K562 (cell line): ENCODE measurements around the gene CLC. TPM values are rescaled to one million over a fixed set of nuclear protein-coding genes. Genes with fewer than 3 reads are reported as not detected.

Source experiments
- ATAC-seq: fragments of 200-7000 bp; cut with Tn5 transposase; 3 replicates; pipeline ENCODE4 v1.9.1; 2020; ENCODE audit warnings: moderate library complexity
- BruUV-seq: library from RNA; stranded (reverse); fragments of 400-500 nt; replicated peaks from 2 replicates; lab custom pipeline; 2021; lab: Mats Ljungman, UMichigan
- CTCF ChIA-PET: fragments of 300-600 bp; formaldehyde crosslinking; extraction: SDS; loops from one replicate; lab custom pipeline; 2021; ENCODE audit warnings: low intra/inter-chr PET ratio; lab: Yijun Ruan, JAX
- POLR2A ChIA-PET: fragments of 300-600, 350-650 bp; sonication (Branson Sonifier 250); formaldehyde crosslinking; extraction: SDS; loops from one replicate; lab custom pipeline; 2021; ENCODE audit warnings: antibody characterized with exemption, inconsistent platforms; lab: Yijun Ruan, JAX
- DNase-seq, 4 experiments: peaks; one replicate each; pipeline versions ENCODE4 v3.0.0 to v3.0.0-alpha.2; 2011 to 2018; ENCODE audit warnings: low spot score in 3 of 4, mixed read lengths in 3 of 4; ENCODE audit errors: extremely low read depth in 1 of 4
- FAIRE-seq: peaks from 2 replicates; lab custom pipeline; 2011; peaks lifted over from hg19 to GRCh38; lab: Jason Lieb, UNC
- H2AFZ ChIP-seq: 2 replicates; pipeline ENCODE4 v1.6.0; 2011; ENCODE audit warnings: low read depth, low read length, control low read depth, inconsistent platforms
- H3K27ac ChIP-seq: fragments of 200-600 bp; 3 replicates; pipeline ENCODE4 v1.8.0; 2011; ENCODE audit warnings: low read depth, mild to moderate bottlenecking, control low read depth, inconsistent platforms, low read length, moderate library complexity, mixed read lengths; ENCODE audit errors: extremely low read depth
- H3K27me3 ChIP-seq, 2 experiments: fragments of 300-600 bp in 1 of 2; 2 replicates in 1 of 2; 3 replicates in 1 of 2; pipeline versions ENCODE4 v1.6.0 to v1.8.0; 2011; ENCODE audit warnings: inconsistent platforms in 2 of 2, low read length in 2 of 2, mild to moderate bottlenecking in 1 of 2, mixed read lengths in 1 of 2, moderate library complexity in 1 of 2; ENCODE audit not compliant: control insufficient read depth in 2 of 2, insufficient read depth in 2 of 2
- H3K36me3 ChIP-seq: fragments of 300-600 bp; 3 replicates; pipeline ENCODE4 v1.8.0; 2011; ENCODE audit warnings: mild to moderate bottlenecking, low read length, inconsistent platforms; ENCODE audit not compliant: control insufficient read depth, insufficient read depth
- H3K4me1 ChIP-seq, 2 experiments: fragments of 200-600 bp in 1 of 2; replicated peaks in 1 of 2; 2 replicates in 1 of 2; 3 replicates in 1 of 2; pipeline versions ENCODE4 v1.5.1 to v1.8.0; 2011; ENCODE audit warnings: inconsistent platforms in 2 of 2, low read length in 2 of 2, mild to moderate bottlenecking in 1 of 2, mixed read lengths in 1 of 2, moderate library complexity in 1 of 2; ENCODE audit not compliant: control insufficient read depth in 2 of 2, insufficient read depth in 2 of 2
- H3K4me2 ChIP-seq: 2 replicates; pipeline ENCODE4 v1.6.1; 2011; ENCODE audit warnings: low read length, control low read depth, inconsistent platforms, mixed read lengths; ENCODE audit not compliant: insufficient read depth
- H3K4me3 ChIP-seq: fragments of 200-600 bp; sonication (generic), shearing (Covaris generic); 2 replicates; pipeline ENCODE4 v1.5.1; 2016; ENCODE audit warnings: control low read depth, inconsistent platforms
- H3K79me2 ChIP-seq: fragments of 200-600 bp; 3 replicates; pipeline ENCODE4 v1.8.0; 2011; ENCODE audit warnings: low read length, inconsistent platforms; ENCODE audit not compliant: control insufficient read depth, insufficient read depth
- H3K9ac ChIP-seq, 2 experiments: 2 replicates each; pipeline versions ENCODE4 v1.6.0 to v1.6.1; 2011; ENCODE audit warnings: low read depth in 2 of 2, low read length in 2 of 2, control low read depth in 1 of 2, inconsistent platforms in 1 of 2, mild to moderate bottlenecking in 1 of 2, mixed read lengths in 1 of 2; ENCODE audit not compliant: insufficient read depth in 1 of 2
- H3K9me1 ChIP-seq: one replicate; pipeline ENCODE4 v1.6.0; 2011; ENCODE audit warnings: inconsistent platforms, mild to moderate bottlenecking, low read length, moderate library complexity; ENCODE audit not compliant: control insufficient read depth, insufficient read depth
- H3K9me3 ChIP-seq: replicated peaks from 2 replicates; pipeline ENCODE4 v1.5.1; 2011; ENCODE audit warnings: low read depth, low read length, inconsistent platforms; ENCODE audit not compliant: control insufficient read depth, insufficient read depth
- H4K20me1 ChIP-seq: replicated peaks from 2 replicates; pipeline ENCODE4 v1.6.1; 2011; ENCODE audit warnings: low read length, inconsistent platforms, mixed read lengths; ENCODE audit not compliant: control insufficient read depth, insufficient read depth
- CREB3L1 ChIP-seq: fragments of 450-650 bp; IDR thresholded peaks from 2 replicates; pipeline ENCODE4 v1.6.1; 2014; ENCODE audit warnings: low read depth, mild to moderate bottlenecking, moderate library complexity, borderline replicate concordance
- CXXC5 ChIP-seq: fragments of 250-450 bp; sonication (Bioruptor Pico); IDR thresholded peaks from 2 replicates; pipeline ENCODE4 v1.8.0; 2022; ENCODE audit warnings: inconsistent platforms, mild to moderate bottlenecking, moderate library complexity
- MED1 ChIP-seq: sonication (generic); formaldehyde crosslinking; IDR thresholded peaks from 2 replicates; pipeline ENCODE4 v1.8.1; 2023; ENCODE audit warnings: missing genetic modification reagents, borderline replicate concordance
- NBN ChIP-seq: fragments of 450-650 bp; IDR thresholded peaks from 2 replicates; pipeline ENCODE4 v1.6.1; 2016; ENCODE audit warnings: low read depth, mild to moderate bottlenecking
- NFIC ChIP-seq: fragments of 450-650 bp; IDR thresholded peaks from 2 replicates; pipeline ENCODE4 v1.6.1; 2017; ENCODE audit warnings: mild to moderate bottlenecking, inconsistent platforms
- TSC22D4 ChIP-seq: fragments of 450-650 bp; IDR thresholded peaks from 2 replicates; pipeline ENCODE4 v1.6.1; 2016; ENCODE audit warnings: missing genetic modification characterization, missing biosample characterization, control low read depth
- ZKSCAN8 ChIP-seq: fragments of 200-800 bp; sonication (Bioruptor generic); IDR thresholded peaks from 2 replicates; pipeline ENCODE4 v1.6.1; 2016; ENCODE audit warnings: missing genetic modification characterization, missing compliant biosample characterization
- ZSCAN32 ChIP-seq: fragments of 450-650 bp; formaldehyde crosslinking; IDR thresholded peaks from 2 replicates; pipeline ENCODE4 v1.4.0; 2020; ENCODE audit warnings: mild to moderate bottlenecking, moderate library complexity
- WGBS: fragments of 100-300 bp; shearing (Covaris generic); methylation state at CpG from one replicate; pipeline ENCODE4 v1.1.6; 2016; ENCODE audit warnings: low coverage, mixed read lengths; ENCODE audit not compliant: insufficient coverage; ENCODE audit errors: missing lambda C conversion rate; 5-methylcytosine and 5-hydroxymethylcytosine counted together
- in situ Hi-C: fragments of 300-500 bp; cut with MboI; formaldehyde crosslinking; loops from 4 replicates; pipeline ENCODE4 v1.15.0; 2018; ENCODE audit warnings: inconsistent platforms, mixed read lengths
- intact Hi-C: fragments of 100-400 bp; cut with micrococcal nuclease; formaldehyde crosslinking; loops from 2 replicates; pipeline ENCODE4 v1.14.2; 2022
- polyA plus RNA-seq, 8 experiments: library from polyadenylated mRNA; depleted of rRNA in 4 of 8; stranded (reverse) in 5 of 8; unstranded in 3 of 8; fragments of >200 nt; fragmentation: Nextera tagmentation in 2 of 8; fragmentation: Illumina TruSeq in 1 of 8; extraction: Ambion mirVana in 2 of 8; extraction: Trizol in 1 of 8; gene quantifications; 2 replicates each; pipeline versions ENCODE4 v1.2.1 to v1.2.3, GENCODE V29; 2011 to 2014; ENCODE audit warnings: inconsistent platforms in 1 of 8, missing spikeins in 1 of 8
- small RNA-seq: library from RNA; depleted of rRNA; stranded (forward); fragments of <200 nt; gene quantifications from one replicate; pipeline ENCODE3, GENCODE V24; 2014
- total RNA-seq, 7 experiments: library from RNA; depleted of rRNA in 6 of 7; stranded (reverse); fragments of >200 nt in 6 of 7; fragmentation: Illumina TruSeq in 2 of 7; extraction: Trizol in 2 of 7; gene quantifications; 2 replicates each; pipeline versions ENCODE4 v1.2.1 to v1.2.3, GENCODE V29; 2011 to 2021; ENCODE audit warnings: low replicate concordance in 1 of 7

CLC gene
- total and polyA plus RNA-seq, 9 of the 15 experiments (the other 6 are each of a cell fraction or from before 2014, with no cell fraction given) = 0.44 to 1.1 (median 0.67) TPM; not detected in 3

GRCh38 chr19:39684267-39684666, 53.6 kb downstream of the CLC start (continued):
- TF ChIP-seq CREB3L1 = no peak
- TF ChIP-seq NFIC = no peak

GRCh38 chr19:39681416-39681815, 56.4 kb downstream of the CLC start:
- no peaks in the 10 kb centered on the region for H3K9me1 ChIP-seq
- H3K27ac ChIP-seq = no peak overlapping the region
- H3K4me3 ChIP-seq = no peak overlapping the region
- H3K9me3 ChIP-seq = no peaks in the 10 kb centered on the region
- H4K20me1 ChIP-seq = no peaks in the 10 kb centered on the region
- H3K4me1 ChIP-seq = no peaks in the 10 kb centered on the region
- no TSS peak for BruUV-seq
- ATAC-seq (no peak), FAIRE-seq (no peak)
- ChIA-PET CTCF (no interaction called here), POLR2A (interaction anchor here (0.6 kb wide), 1 partner anchor 1126 kb away, joined by 3 read pairs; no protein-coding TSS in a partner anchor)
- in situ Hi-C loops (no loop called here), intact Hi-C loops (no loop called here)
- H3K36me3 ChIP-seq = no peaks in the 10 kb centered on the region
- no peak overlapping the region for H3K9ac ChIP-seq
- H3K79me2 ChIP-seq = no peaks in the 10 kb centered on the region
- H3K4me2 ChIP-seq = no peak overlapping the region
- H3K27me3 ChIP-seq = peaks cover 11 to 44% of the 10 kb centered on the region in 2 experiments; a peak in 4 of 5 replicates
- TF ChIP-seq MED1 (CRISPR knock-in tag) (no peak), TSC22D4 (no peak), ZSCAN32 (no peak), ZKSCAN8 (CRISPR knock-in tag) (no peak), CXXC5 (no peak), NBN (no peak)
- TF ChIP-seq, all 486 proteins: peak for 0
- DNase-seq = no peak
- H2AFZ ChIP-seq = no peak overlapping the region
- 7% methylated on average over 5 of the region's 5 CpGs for WGBS

Small RNA genes within 50 kb of the gene (small RNA-seq; reads per million reads assigned to genes)
- not detected for gene RPS29P27

Other genes with a start within 250 kb of the CLC start
Only the 7 nearest of the 12 such genes appear.
- gene LGALS13, start 135.5 kb downstream of the CLC start, total RNA-seq (2014; rRNA removed) = not detected in 2 replicates
- not detected in 2 replicates for gene LGALS13, start 135.5 kb downstream of the CLC start, total RNA-seq (2014; rRNA removed; fragmentation: Illumina TruSeq; extraction: Trizol)
- gene LGALS13, start 135.5 kb downstream of the CLC start, total RNA-seq (2015; rRNA removed; fragmentation: Illumina TruSeq; extraction: Trizol) = 0.43 TPM in 1 of 2 replicates, not detected in the other
- gene LGALS13, start 135.5 kb downstream of the CLC start, total RNA-seq (2021) = not detected in 2 replicates
- gene LGALS13, start 135.5 kb downstream of the CLC start, polyA plus RNA-seq (2011; rRNA removed) = not detected in 2 replicates
- not detected in 2 replicates for gene LGALS13, start 135.5 kb downstream of the CLC start, polyA plus RNA-seq (2014; fragmentation: Illumina TruSeq; extraction: Trizol)
- gene LGALS13, start 135.5 kb downstream of the CLC start, polyA plus RNA-seq (2014; fragmentation: Nextera tagmentation; extraction: Ambion mirVana) = under 1 TPM in 1 of 2 experiments, not detected in 1; 0.11 TPM
- gene LGALS13, start 135.5 kb downstream of the CLC start, polyA plus RNA-seq (2014; rRNA removed) = not detected in 2 replicates
- gene LGALS16, start 82.1 kb downstream of the CLC start, total RNA-seq (2014; rRNA removed) = not detected in 2 replicates
- not detected in 2 replicates for gene LGALS16, start 82.1 kb downstream of the CLC start, total RNA-seq (2014; rRNA removed; fragmentation: Illumina TruSeq; extraction: Trizol)
- not detected in 2 replicates for gene LGALS16, start 82.1 kb downstream of the CLC start, total RNA-seq (2015; rRNA removed; fragmentation: Illumina TruSeq; extraction: Trizol)
- gene LGALS16, start 82.1 kb downstream of the CLC start, total RNA-seq (2021) = not detected in 2 replicates
- gene LGALS16, start 82.1 kb downstream of the CLC start, polyA plus RNA-seq (2011; rRNA removed) = not detected in 2 replicates
- not detected in 2 replicates for gene LGALS16, start 82.1 kb downstream of the CLC start, polyA plus RNA-seq (2014; fragmentation: Illumina TruSeq; extraction: Trizol)
- gene LGALS16, start 82.1 kb downstream of the CLC start, polyA plus RNA-seq (2014; fragmentation: Nextera tagmentation; extraction: Ambion mirVana) = not detected
- gene LGALS16, start 82.1 kb downstream of the CLC start, polyA plus RNA-seq (2014; rRNA removed) = not detected in 2 replicates
- gene LGALS14, start 33.5 kb downstream of the CLC start, total RNA-seq (2014; rRNA removed) = not detected in 2 replicates
- not detected in 2 replicates for gene LGALS14, start 33.5 kb downstream of the CLC start, total RNA-seq (2014; rRNA removed; fragmentation: Illumina TruSeq; extraction: Trizol)
- not detected in 2 replicates for gene LGALS14, start 33.5 kb downstream of the CLC start, total RNA-seq (2015; rRNA removed; fragmentation: Illumina TruSeq; extraction: Trizol)
- gene LGALS14, start 33.5 kb downstream of the CLC start, total RNA-seq (2021) = not detected in 2 replicates
- not detected in 2 replicates for gene LGALS14, start 33.5 kb downstream of the CLC start, polyA plus RNA-seq (2011; rRNA removed)
- gene LGALS14, start 33.5 kb downstream of the CLC start, polyA plus RNA-seq (2014; fragmentation: Illumina TruSeq; extraction: Trizol) = not detected in 2 replicates
- not detected for gene LGALS14, start 33.5 kb downstream of the CLC start, polyA plus RNA-seq (2014; fragmentation: Nextera tagmentation; extraction: Ambion mirVana)
- not detected in 2 replicates for gene LGALS14, start 33.5 kb downstream of the CLC start, polyA plus RNA-seq (2014; rRNA removed)
- not detected in 2 replicates for gene LEUTX, start 40.8 kb upstream of the CLC start, total RNA-seq (2014; rRNA removed)
- not detected in 2 replicates for gene LEUTX, start 40.8 kb upstream of the CLC start, total RNA-seq (2014; rRNA removed; fragmentation: Illumina TruSeq; extraction: Trizol)
- not detected in 2 replicates for gene LEUTX, start 40.8 kb upstream of the CLC start, total RNA-seq (2015; rRNA removed; fragmentation: Illumina TruSeq; extraction: Trizol)
- not detected in 2 replicates for gene LEUTX, start 40.8 kb upstream of the CLC start, total RNA-seq (2021)
- not detected in 2 replicates for gene LEUTX, start 40.8 kb upstream of the CLC start, polyA plus RNA-seq (2011; rRNA removed)
- not detected in 2 replicates for gene LEUTX, start 40.8 kb upstream of the CLC start, polyA plus RNA-seq (2014; fragmentation: Illumina TruSeq; extraction: Trizol)
- not detected for gene LEUTX, start 40.8 kb upstream of the CLC start, polyA plus RNA-seq (2014; fragmentation: Nextera tagmentation; extraction: Ambion mirVana)
- not detected in 2 replicates for gene LEUTX, start 40.8 kb upstream of the CLC start, polyA plus RNA-seq (2014; rRNA removed)
- gene DYRK1B, start 96.1 kb upstream of the CLC start, total RNA-seq (2014; rRNA removed) = 2.5 and 3.0 TPM in 2 replicates
- gene DYRK1B, start 96.1 kb upstream of the CLC start, total RNA-seq (2014; rRNA removed; fragmentation: Illumina TruSeq; extraction: Trizol) = 0.35 and 0.91 TPM in 2 replicates
- 1.1 and 1.3 TPM in 2 replicates for gene DYRK1B, start 96.1 kb upstream of the CLC start, total RNA-seq (2015; rRNA removed; fragmentation: Illumina TruSeq; extraction: Trizol)
- gene DYRK1B, start 96.1 kb upstream of the CLC start, total RNA-seq (2021) = 5.0 and 5.2 TPM in 2 replicates
- gene DYRK1B, start 96.1 kb upstream of the CLC start, polyA plus RNA-seq (2011; rRNA removed) = 1.3 and 3.0 TPM in 2 replicates
- 1.5 and 2.6 TPM in 2 replicates for gene DYRK1B, start 96.1 kb upstream of the CLC start, polyA plus RNA-seq (2014; fragmentation: Illumina TruSeq; extraction: Trizol)
- gene DYRK1B, start 96.1 kb upstream of the CLC start, polyA plus RNA-seq (2014; fragmentation: Nextera tagmentation; extraction: Ambion mirVana) = not detected
- gene DYRK1B, start 96.1 kb upstream of the CLC start, polyA plus RNA-seq (2014; rRNA removed) = 1.4 and 2.0 TPM in 2 replicates
- 448 and 524 TPM in 2 replicates for gene FBL, start 108.3 kb upstream of the CLC start, total RNA-seq (2014; rRNA removed)
- 676 and 696 TPM in 2 replicates for gene FBL, start 108.3 kb upstream of the CLC start, total RNA-seq (2014; rRNA removed; fragmentation: Illumina TruSeq; extraction: Trizol)
- gene FBL, start 108.3 kb upstream of the CLC start, total RNA-seq (2015; rRNA removed; fragmentation: Illumina TruSeq; extraction: Trizol) = 565 and 575 TPM in 2 replicates
- 761 and 811 TPM in 2 replicates for gene FBL, start 108.3 kb upstream of the CLC start, total RNA-seq (2021)
- gene FBL, start 108.3 kb upstream of the CLC start, polyA plus RNA-seq (2011; rRNA removed) = 843 and 1,244 TPM in 2 replicates
- 1,561 and 1,696 TPM in 2 replicates for gene FBL, start 108.3 kb upstream of the CLC start, polyA plus RNA-seq (2014; fragmentation: Illumina TruSeq; extraction: Trizol)
- 100 to 1,000 TPM; 201 to 235 TPM for gene FBL, start 108.3 kb upstream of the CLC start, polyA plus RNA-seq (2014; fragmentation: Nextera tagmentation; extraction: Ambion mirVana)
- gene FBL, start 108.3 kb upstream of the CLC start, polyA plus RNA-seq (2014; rRNA removed) = 672 and 721 TPM in 2 replicates
- gene FCGBP, start 196.6 kb upstream of the CLC start, total RNA-seq (2014; rRNA removed) = 0.04 and 0.05 TPM in 2 replicates
- gene FCGBP, start 196.6 kb upstream of the CLC start, total RNA-seq (2014; rRNA removed; fragmentation: Illumina TruSeq; extraction: Trizol) = not detected in 2 replicates
- gene FCGBP, start 196.6 kb upstream of the CLC start, total RNA-seq (2015; rRNA removed; fragmentation: Illumina TruSeq; extraction: Trizol) = 0.19 and 0.25 TPM in 2 replicates
- 1.5 and 1.9 TPM in 2 replicates for gene FCGBP, start 196.6 kb upstream of the CLC start, total RNA-seq (2021)
- gene FCGBP, start 196.6 kb upstream of the CLC start, polyA plus RNA-seq (2011; rRNA removed) = 0.04 and 0.13 TPM in 2 replicates
- gene FCGBP, start 196.6 kb upstream of the CLC start, polyA plus RNA-seq (2014; fragmentation: Illumina TruSeq; extraction: Trizol) = 0.01 TPM in 2 replicates
- not detected for gene FCGBP, start 196.6 kb upstream of the CLC start, polyA plus RNA-seq (2014; fragmentation: Nextera tagmentation; extraction: Ambion mirVana)
- 0.03 TPM in 1 of 2 replicates, not detected in the other for gene FCGBP, start 196.6 kb upstream of the CLC start, polyA plus RNA-seq (2014; rRNA removed)